Measurements from ENCODE around the gene HS6ST1.

DNA sequence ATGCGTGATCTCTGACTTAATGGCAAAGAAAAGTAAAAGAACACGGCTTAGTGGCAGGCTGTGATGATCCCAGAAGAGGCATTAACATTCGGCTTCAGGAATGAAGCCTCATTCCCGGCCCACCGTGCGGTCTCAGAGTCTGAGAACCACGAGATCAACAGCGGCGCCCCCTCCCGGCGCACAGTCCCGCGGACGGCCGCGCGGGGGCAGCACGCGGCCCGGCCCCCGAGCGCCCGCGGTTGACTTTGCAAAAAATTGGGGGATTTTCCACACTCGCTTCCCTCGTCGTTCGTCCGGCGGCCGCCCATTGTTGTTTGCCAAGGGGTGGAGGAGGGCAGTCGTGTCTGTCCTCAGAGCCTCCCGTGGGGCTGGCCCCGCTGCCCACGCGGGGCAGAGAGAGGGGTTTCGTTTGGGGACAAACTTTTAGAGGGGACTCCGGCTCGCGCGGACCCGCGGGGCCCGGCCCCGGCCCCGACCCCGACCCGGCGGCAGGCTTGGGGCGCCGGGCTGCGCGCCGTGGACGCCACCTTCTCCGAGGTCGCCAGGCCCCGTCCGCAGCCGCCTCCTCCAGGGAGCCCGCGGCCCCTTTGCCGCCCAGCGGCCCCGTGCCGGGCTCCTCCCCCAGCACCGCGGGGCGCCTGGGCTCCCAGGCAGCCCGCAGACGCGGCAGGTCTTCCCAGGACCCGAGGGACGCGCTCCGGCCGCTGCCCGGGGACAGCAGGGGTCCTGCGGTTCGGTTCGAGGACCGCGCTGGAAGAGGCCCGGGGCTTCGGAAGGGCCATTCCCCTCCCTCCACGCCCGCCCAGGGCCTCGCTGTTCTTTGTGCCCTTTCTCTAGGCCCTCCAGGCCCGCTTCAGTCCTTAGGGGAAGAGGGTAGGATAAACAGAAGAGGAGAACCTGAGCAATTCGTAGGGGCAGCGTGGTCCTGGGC, 3.4 kb upstream of the HS6ST1 start:
- TF ChIP-seq, protein P1, sequence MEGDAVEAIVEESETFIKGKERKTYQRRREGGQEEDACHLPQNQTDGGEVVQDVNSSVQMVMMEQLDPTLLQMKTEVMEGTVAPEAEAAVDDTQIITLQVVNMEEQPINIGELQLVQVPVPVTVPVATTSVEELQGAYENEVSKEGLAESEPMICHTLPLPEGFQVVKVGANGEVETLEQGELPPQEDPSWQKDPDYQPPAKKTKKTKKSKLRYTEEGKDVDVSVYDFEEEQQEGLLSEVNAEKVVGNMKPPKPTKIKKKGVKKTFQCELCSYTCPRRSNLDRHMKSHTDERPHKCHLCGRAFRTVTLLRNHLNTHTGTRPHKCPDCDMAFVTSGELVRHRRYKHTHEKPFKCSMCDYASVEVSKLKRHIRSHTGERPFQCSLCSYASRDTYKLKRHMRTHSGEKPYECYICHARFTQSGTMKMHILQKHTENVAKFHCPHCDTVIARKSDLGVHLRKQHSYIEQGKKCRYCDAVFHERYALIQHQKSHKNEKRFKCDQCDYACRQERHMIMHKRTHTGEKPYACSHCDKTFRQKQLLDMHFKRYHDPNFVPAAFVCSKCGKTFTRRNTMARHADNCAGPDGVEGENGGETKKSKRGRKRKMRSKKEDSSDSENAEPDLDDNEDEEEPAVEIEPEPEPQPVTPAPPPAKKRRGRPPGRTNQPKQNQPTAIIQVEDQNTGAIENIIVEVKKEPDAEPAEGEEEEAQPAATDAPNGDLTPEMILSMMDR (IDR thresholded peaks at IDR 0.05) = peak; percentile 92 to 94 (median 93)
- TF ChIP-seq POLR2A (IDR thresholded peaks at IDR 0.05) (no peak), EP300 (IDR thresholded peaks at IDR 0.05) (no peak)
